Mucosa of stomach (tissue), 1 donor: ENCODE data around the gene GADD45A.

Experiments used
- H3K27me3 ChIP-seq: one replicate; pipeline ENCODE4 v1.7.0; 2013; ENCODE audit warnings: mild to moderate bottlenecking, low read length; ENCODE audit not compliant: control insufficient read depth, insufficient read depth
- H3K36me3 ChIP-seq: one replicate; pipeline ENCODE4 v1.7.0; 2013; ENCODE audit warnings: low read length; ENCODE audit not compliant: control insufficient read depth, insufficient read depth
- H3K4me1 ChIP-seq: one replicate; pipeline ENCODE4 v1.7.0; 2013; ENCODE audit warnings: mild to moderate bottlenecking, low read length; ENCODE audit not compliant: control insufficient read depth, insufficient read depth
- H3K4me3 ChIP-seq: one replicate; pipeline ENCODE4 v1.7.0; 2013; ENCODE audit warnings: low read length
- H3K9ac ChIP-seq: one replicate; pipeline ENCODE4 v1.7.0; 2013; ENCODE audit warnings: mild to moderate bottlenecking, low read length, moderate library complexity
- H3K9me3 ChIP-seq: one replicate; pipeline ENCODE4 v1.7.0; 2013; ENCODE audit warnings: mild to moderate bottlenecking, low read length, moderate library complexity; ENCODE audit not compliant: control insufficient read depth
- donor health status: Pancreatic carcinoma.

GADD45A gene

GRCh38 chr1:67685067-67685557 lies at the start of gene GADD45A:
GADD45A (plus strand) TSS chr1:67685201; CDS start chr1:67685495, 294 bp downstream.
- Histone ChIP-seq H3K36me3 (no peaks in the 10 kb centered on the region), H3K4me1 (peaks cover 26% of the 10 kb centered on the region), H3K4me3 (peak within 1 kb of the TSS; percentile 51), H3K27me3 (no peaks in the 10 kb centered on the region), H3K9ac (peak within 1 kb of the TSS; percentile 96), H3K9me3 (no peaks in the 10 kb centered on the region)

- Histone ChIP-seq H3K36me3 (no peaks in the 10 kb centered on the region), H3K9me3 (no peaks in the 10 kb centered on the region), H3K27me3 (no peaks in the 10 kb centered on the region), H3K4me3 (no peak overlapping the region), H3K4me1 (peaks cover 35% of the 10 kb centered on the region), H3K9ac (no peak overlapping the region)
These were observed 48.9 kb upstream of the GADD45A start for GRCh38 chr1:67636146-67636545.

- H3K36me3 ChIP-seq, result no peaks in the 10 kb centered on the region
- H3K9ac ChIP-seq, result no peak overlapping the region
- no peak overlapping the region for H3K4me3 ChIP-seq
- H3K4me1 ChIP-seq, result peaks cover 10% of the 10 kb centered on the region
- no peaks in the 10 kb centered on the region for H3K9me3 ChIP-seq
- no peaks in the 10 kb centered on the region for H3K27me3 ChIP-seq
These were observed 45.6 kb upstream of the GADD45A start for GRCh38 chr1:67639361-67639760.

GRCh38 chr1:67642629-67643028 lies 42.4 kb upstream of the GADD45A start:
- H3K27me3 ChIP-seq, result no peaks in the 10 kb centered on the region
- H3K4me1 ChIP-seq, result peaks cover 23% of the 10 kb centered on the region
- no peak overlapping the region for H3K9ac ChIP-seq
- no peaks in the 10 kb centered on the region for H3K9me3 ChIP-seq
- H3K36me3 ChIP-seq, result no peaks in the 10 kb centered on the region
- no peak overlapping the region for H3K4me3 ChIP-seq

GRCh38 chr1:67644566-67644965 lies 40.4 kb upstream of the GADD45A start:
- no peak overlapping the region for H3K4me3 ChIP-seq
- H3K27me3 ChIP-seq, result no peaks in the 10 kb centered on the region
- no peak overlapping the region for H3K9ac ChIP-seq
- H3K9me3 ChIP-seq, result no peaks in the 10 kb centered on the region
- H3K4me1 ChIP-seq, result peaks cover 24% of the 10 kb centered on the region
- H3K36me3 ChIP-seq, result no peaks in the 10 kb centered on the region

GRCh38 chr1:67645495-67646144 lies 39.4 kb upstream of the GADD45A start:
- H3K4me1 ChIP-seq, result peaks cover 24% of the 10 kb centered on the region
- H3K9me3 ChIP-seq, result no peaks in the 10 kb centered on the region
- H3K27me3 ChIP-seq, result no peaks in the 10 kb centered on the region
- H3K9ac ChIP-seq, result no peak overlapping the region
- H3K36me3 ChIP-seq, result no peaks in the 10 kb centered on the region
- no peak overlapping the region for H3K4me3 ChIP-seq

- Histone ChIP-seq H3K9ac (no peak overlapping the region), H3K4me3 (no peak overlapping the region), H3K9me3 (no peaks in the 10 kb centered on the region), H3K27me3 (no peaks in the 10 kb centered on the region), H3K4me1 (peaks cover 24% of the 10 kb centered on the region), H3K36me3 (no peaks in the 10 kb centered on the region)
These were observed 38.6 kb upstream of the GADD45A start for GRCh38 chr1:67646145-67647035.

GRCh38 chr1:67647036-67647798 lies 37.8 kb upstream of the GADD45A start:
- H3K9ac ChIP-seq, result no peak overlapping the region
- peaks cover 24% of the 10 kb centered on the region for H3K4me1 ChIP-seq
- no peak overlapping the region for H3K4me3 ChIP-seq
- no peaks in the 10 kb centered on the region for H3K9me3 ChIP-seq
- H3K27me3 ChIP-seq, result no peaks in the 10 kb centered on the region
- no peaks in the 10 kb centered on the region for H3K36me3 ChIP-seq

- Histone ChIP-seq H3K9ac (no peak overlapping the region), H3K4me3 (no peak overlapping the region), H3K27me3 (no peaks in the 10 kb centered on the region), H3K9me3 (no peaks in the 10 kb centered on the region), H3K36me3 (no peaks in the 10 kb centered on the region), H3K4me1 (peaks cover 24% of the 10 kb centered on the region)
These were observed 37.1 kb upstream of the GADD45A start for GRCh38 chr1:67647814-67648358.

GRCh38 chr1:67648582-67649326 lies 36.2 kb upstream of the GADD45A start:
- no peaks in the 10 kb centered on the region for H3K27me3 ChIP-seq
- no peaks in the 10 kb centered on the region for H3K36me3 ChIP-seq
- H3K9me3 ChIP-seq, result no peaks in the 10 kb centered on the region
- no peak overlapping the region for H3K4me3 ChIP-seq
- peaks cover 24% of the 10 kb centered on the region for H3K4me1 ChIP-seq
- no peak overlapping the region for H3K9ac ChIP-seq

- H3K9me3 ChIP-seq, result no peaks in the 10 kb centered on the region
- no peaks in the 10 kb centered on the region for H3K27me3 ChIP-seq
- no peak overlapping the region for H3K4me3 ChIP-seq
- H3K36me3 ChIP-seq, result no peaks in the 10 kb centered on the region
- H3K4me1 ChIP-seq, result peaks cover 24% of the 10 kb centered on the region
- H3K9ac ChIP-seq, result no peak overlapping the region
These were observed 34.9 kb upstream of the GADD45A start for GRCh38 chr1:67650061-67650460.
